HG03565 (cell line): ENCODE measurements around the gene SERPINC1.
"Not testable (repeated sequence)": the region's sequence is repeated elsewhere in the genome, so short reads cannot be mapped to it uniquely, and the experiment has no call there.

Experiments
- ATAC-seq: cut with Tn5 transposase; IDR thresholded peaks from one replicate; pipeline ENCODE4 v1.9.1; 2021; ENCODE audit warnings: mild to moderate bottlenecking, moderate library complexity; ENCODE audit not compliant: unreplicated experiment

The SERPINC1 gene

DNA sequence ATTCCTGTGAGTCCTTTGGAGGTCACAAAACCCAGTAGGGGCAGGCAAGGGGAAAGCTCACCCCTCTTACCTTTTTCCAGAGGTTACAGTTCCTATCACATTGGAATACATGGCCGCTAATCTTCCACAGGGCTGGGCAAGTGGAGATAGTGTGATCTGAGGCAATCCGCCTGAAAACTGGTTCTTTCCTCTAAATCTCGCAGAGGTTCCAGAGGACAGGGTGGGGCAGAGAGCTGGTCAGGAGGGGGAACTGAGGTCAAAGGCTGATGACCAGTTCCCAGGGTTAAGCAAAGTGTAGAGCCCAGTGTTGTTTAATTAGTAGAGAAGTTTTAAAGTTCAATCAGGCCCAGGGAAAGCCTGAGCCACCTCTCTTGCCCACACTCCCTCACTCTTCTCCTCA lies at the start of gene SERPINC1:
SERPINC1 (minus strand) TSS at position 179 of the 400 bp plus-strand sequence; CDS start at position 111, 68 bp downstream.
- ATAC-seq: no peak

DNA sequence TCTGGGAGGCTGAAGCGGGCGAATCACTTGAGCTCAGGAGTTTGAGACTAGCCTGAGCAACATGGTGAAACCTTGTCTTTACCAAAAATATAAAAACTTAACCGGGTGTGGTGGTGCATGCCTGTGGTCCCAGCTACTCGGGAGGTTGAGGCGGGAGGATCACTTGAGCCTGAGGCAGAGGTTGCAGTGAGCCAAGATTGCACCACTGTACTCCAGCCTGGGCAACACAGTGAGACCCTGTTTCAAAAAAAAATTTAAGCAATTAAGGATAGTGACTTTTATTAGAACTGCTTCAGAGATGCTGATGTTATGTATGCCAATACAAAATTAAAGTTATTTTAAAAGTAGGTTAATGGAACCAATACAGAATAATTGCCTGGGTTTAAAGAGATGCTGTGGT lies 48.8 kb upstream of the SERPINC1 start:
- not testable (repeated sequence) for ATAC-seq

DNA sequence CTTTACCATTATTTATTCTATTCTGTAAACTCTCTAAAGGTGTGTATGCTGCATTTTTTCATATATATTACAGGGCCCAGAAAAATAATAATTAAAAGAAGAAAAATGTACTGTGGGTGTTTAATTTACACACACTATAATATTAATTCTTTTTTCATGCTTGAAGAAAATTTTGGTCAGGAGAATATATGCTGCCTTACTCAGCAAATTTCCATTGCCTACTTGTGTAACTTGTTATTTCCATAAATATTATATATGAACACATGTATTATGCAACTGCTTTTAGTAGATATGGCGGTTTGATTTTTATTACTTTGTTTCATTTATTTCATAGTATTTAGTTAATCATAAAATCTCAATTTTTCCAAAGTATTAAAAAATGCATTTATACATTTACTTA lies 46.4 kb upstream of the SERPINC1 start:
- ATAC-seq: no peak

DNA sequence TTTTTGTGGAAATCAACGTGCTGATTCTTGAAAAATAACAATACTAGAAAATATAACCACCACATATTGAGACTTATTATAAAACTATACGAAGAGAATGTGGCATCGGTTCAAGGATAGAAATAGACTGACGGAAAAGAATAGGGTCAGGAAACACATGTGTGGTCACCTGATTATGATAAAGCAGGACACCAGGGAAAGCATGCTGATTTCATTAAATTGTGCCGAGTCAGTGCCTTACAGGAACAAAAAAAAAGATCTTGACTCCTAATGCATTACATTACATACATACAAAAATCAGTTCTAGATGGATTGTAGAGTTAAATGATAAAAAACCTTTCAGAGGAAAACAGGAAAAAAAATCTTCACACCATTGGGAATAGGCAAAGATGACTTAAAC lies 43.5 kb upstream of the SERPINC1 start:
- no peak for ATAC-seq

DNA sequence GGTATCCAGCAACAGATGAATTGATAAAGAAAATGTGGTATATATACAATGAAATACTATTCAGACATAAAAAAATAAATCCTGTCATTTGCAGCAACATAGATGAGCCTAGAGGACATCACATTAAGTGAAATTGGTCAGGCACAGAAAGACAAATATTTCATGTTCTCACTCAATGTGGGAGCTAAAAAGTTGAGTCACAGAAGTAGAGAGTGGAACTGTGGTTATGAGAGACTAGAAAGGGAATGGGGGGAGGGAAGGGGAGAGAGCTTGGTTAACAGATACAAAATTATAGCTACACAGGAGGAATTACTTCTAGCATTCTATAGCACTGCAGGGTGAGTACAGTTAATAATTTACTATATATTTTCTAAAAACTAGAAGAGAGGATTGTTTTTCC lies 37.1 kb upstream of the SERPINC1 start:
- no peak for ATAC-seq

DNA sequence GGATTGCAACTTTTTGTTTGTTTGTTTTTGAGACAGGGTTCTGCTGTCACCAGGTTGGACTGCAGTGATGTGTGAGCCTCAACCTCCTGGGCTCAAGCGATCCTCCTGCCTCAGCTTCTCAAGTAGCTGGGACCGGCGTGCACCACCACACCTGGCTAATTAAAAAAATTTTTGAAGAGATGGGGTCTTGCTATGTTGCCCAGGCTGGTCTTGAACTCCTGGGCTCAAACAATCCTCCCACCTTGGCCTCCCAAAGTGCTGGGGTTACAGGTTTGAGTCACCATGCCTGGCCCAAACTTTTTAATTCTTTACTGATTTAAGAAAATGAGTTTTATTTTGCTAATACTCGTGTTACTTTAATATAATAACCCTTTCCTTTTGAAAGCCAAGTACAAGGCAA lies 31.5 kb upstream of the SERPINC1 start:
- ATAC-seq: no peak

DNA sequence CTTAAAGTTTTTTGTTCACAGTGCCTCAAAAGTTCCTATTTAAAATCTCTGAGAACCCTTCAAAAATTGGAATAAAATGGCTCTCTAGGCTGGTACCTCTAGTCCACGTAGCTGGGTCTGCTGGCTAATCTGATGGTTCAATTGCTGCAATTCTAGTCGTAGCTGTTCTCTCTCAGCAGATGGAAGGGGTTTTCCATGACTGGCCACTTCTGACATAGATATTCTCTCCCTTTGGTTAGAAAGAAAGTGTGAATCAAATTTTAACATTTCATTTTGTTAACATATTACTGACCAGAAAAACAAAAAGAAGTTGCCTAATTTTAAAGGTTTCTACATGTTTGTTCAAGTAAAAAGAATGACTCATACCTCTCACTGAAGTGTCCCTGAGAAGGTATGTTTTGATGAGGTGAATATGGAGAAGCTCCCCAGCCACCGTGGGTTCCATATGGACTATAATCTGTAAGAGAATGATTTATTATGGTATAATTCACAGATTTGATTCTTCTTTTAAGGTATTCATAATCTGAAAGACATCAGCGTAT lies 29.3 kb upstream of the SERPINC1 start:
- ATAC-seq: no peak

DNA sequence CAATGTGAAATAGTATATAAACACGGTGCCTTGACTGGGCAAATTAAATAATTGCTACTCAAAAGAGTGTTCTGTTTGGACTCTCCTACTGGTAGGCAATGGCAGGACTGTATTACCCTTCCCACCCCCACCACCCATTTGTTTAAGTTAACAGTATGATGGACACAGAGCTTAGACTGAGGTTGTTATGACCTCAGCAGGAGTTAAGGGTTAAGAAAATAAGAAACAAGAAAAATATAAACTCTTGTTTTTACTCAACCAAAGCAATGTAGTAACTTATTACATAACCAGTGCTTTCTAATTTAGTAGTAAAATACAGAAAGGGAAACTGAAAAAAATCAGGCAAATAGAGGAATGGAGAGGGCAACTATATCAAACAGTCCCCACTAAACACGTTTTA lies 19.9 kb upstream of the SERPINC1 start:
- ATAC-seq: no peak

DNA sequence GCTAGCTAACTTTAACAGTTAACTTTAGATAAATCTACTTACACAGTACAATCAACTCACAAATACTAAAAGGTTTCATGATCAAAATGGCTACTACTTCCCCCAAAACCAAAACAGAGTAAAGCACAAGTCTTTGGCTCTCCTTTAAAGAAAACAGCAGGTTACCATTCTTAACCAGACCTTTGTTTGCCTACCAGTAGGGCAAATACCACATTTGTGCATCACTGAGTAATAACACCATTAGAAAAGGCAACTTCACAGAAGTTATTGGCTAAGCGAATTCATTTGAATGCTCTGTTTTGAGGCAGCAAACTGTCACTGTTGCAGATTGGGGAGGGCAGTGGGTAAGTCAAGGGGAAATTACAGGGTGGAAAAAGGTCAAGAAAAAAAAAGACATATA lies 17.3 kb upstream of the SERPINC1 start:
- ATAC-seq: no peak

DNA sequence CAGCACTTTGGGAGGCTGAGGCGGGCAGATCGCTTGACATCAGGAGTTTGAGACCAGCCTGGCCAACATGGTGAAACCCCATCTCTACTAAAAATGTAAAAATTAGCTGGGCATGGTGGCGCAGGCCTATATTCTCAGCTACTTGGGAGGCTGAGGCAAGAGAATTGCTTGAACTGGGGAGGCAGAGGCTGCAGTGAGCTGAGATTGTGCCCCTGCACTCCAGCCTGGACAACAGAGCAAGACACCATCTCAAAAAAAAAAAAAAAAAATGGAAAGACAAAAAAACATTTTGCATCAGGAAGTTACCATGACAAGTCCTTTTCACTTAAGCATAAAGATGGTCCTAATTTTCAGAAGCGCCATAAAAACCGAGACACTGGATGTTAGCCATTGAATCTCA lies 13.4 kb upstream of the SERPINC1 start:
- ATAC-seq: not testable (repeated sequence)

DNA sequence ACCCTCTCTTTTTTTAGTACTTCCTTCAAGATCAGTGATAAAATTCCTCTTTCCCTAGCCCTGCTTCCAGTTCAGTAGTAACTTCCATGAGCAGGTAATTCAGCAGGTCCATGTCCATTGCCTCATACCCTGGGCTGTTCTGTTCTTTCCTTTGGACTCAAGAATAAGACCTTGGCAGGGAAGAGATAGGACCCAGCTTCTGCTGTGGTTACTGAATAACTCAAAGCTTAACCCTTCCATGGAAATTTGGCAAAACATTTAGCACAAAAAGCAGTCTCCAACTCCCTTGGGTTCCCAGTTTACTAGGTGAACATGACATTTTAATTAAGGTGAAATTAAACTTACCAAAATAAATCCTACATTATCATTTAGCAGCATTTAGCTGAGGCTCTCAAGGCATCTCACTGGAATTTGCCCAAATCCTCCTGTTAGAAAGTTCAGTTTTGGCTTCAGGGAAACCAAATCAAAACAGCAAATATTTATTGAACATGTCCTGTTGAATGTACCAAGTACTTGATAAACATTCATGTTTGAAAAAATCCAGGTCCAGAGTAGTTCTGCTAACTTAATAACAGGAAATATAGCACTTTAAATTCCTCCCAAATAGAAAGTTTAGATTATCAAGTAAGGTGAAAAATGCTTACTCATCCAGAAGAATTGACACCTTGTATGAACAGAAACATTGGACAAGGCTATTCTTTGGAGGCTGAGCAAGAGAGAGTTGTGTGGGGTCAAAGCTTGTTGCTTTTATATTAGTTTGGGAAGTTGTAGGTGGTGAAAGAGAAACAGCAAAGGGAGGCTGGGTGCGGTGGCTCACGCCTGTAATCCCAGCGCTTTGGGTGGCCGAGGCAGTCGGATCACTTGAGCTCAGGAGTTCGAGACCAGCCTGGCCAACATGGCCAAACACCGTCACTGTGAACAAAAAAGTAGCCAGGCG lies 8.4 kb upstream of the SERPINC1 start:
- no peak for ATAC-seq

DNA sequence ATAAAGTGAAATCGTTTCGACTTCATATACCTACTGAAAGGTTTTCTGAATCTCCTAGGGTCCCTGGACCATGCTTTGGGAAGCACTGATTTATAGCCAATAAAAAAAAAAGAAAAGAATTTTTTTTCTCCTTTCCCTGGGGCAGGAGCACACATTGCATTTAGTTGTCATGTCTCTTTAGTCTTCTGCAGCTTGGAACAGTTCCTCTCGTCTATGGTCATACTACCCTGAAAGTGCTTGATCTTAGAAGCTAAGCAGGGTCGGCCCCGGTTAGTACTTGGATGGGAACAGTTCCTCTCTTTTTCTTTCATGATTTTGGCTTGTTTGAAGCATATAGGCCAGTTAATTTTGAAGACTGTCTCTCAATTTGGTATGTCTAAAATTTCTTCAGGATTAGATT lies 3.7 kb upstream of the SERPINC1 start:
- no peak for ATAC-seq

DNA sequence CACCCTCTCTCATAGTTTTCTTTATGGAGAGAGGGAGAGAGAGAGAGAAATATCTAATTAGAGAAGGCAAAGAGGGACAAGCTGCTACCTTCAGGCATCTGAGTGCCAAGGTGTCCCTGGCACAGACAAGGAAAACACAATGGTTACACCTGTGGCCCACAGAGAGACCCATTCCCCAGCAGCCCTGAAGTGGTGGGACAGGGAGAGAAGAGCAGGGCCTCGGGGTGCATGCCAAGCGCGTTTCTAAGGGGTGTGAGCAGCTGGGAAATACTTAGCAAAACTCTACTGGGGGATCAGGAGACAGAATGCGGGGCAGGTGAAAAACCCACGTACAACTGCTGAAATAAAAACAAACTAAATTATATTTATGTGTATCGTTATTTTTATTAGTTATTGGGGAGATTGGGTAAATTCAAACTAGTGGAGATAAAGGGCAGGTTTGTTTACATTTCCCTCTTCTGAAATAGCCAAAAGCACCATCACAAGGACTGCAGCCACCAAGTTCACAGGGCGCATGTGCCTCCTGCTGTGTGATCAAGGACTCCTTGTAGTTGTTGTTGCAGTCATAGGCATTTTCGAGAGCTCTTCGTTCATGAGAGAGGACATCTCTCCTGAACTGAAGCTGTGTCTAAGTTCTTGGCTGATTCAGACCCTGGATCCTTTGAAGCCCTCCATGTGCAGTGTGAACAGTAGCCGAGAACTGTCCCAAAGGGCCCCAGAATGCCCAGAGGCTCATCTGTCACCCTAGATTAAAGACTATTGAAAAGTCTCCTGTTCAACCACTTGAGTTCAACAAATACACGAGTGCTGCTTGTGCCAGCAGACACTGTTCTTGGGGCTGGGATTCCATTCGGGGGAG lies 737 bp upstream of the SERPINC1 start:
- ATAC-seq: no peak

DNA sequence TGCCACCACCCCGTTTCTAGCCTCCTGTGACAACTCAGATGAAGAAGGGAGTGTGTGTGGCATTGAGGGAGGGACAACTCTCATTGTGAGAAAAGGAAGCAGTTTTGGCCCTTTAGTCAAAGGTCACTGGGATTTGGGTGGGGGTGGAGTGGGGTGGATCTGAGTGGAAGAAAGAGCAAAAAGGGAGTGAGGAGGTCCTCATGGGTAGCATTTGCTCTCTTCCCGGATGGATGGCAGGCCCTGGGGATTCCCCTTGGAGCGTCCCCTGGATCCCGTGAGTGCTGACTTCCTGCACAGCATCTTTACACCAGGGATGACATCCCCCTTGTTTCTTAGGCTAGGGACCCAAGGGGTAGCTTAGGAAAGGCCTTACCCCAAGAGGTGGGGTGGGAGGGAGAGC lies 460 bp downstream of the SERPINC1 start:
- ATAC-seq: no peak

DNA sequence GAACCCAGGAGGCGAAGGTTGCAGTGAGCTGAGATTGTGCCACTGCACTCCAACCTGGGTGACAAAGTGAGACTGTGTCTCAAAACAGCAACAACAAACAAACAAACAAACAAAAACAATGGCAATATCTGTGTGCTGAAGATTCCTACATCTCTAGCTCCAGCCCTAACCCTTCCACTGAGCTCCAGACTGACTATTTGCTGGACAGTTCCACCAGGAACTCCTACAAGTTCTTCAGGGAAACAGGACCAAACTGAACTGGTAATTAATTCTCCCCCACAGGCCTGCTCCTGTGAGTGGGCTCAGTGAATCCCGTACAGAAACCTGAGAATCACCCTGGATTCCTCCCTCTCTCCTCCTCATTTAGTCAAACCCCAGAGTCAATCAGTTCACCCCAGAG lies 1.5 kb downstream of the SERPINC1 start:
- ATAC-seq: no peak

DNA sequence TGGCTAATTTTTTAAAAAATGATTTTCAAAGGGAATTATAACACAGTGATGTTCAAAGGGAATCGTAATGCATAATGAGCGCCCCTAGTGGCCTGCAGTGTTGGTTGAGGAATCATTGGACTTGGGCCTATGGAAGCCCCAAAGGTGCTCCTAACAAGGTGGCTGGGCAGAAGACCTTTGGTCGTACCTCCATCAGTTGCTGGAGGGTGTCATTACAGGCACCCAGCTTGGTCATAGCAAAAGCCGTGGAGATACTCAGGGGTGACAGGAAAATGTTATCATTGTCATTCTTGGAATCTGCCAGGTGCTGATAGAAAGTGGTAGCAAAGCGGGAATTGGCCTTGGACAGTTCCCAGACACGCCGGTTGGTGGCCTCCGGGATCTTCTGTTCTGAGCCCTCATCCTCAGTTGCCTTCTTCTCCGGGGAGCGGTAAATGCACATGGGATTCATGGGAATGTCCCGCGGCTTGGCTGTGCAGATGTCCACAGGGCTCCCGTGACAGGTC lies 2.7 kb downstream of the SERPINC1 start:
- ATAC-seq: no peak

DNA sequence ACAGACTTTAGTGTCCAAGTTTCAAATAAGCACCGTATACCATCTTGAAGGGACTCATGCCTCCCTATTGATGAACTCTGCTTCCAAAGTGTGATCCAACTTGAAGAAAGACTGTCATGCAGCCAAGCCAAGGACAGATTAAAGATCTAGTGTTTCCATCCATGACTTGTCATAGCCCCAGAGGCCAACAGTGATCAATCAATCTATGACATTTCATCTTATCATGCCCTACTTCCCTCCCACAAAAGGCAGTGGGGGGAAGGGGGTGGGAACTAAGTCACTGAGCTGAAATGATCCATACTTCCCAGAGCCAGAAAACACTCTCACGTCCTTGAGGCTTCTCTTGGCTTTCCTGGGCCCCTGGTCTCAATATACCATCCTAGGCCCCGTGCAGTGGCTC lies 4.0 kb downstream of the SERPINC1 start:
- no peak for ATAC-seq

DNA sequence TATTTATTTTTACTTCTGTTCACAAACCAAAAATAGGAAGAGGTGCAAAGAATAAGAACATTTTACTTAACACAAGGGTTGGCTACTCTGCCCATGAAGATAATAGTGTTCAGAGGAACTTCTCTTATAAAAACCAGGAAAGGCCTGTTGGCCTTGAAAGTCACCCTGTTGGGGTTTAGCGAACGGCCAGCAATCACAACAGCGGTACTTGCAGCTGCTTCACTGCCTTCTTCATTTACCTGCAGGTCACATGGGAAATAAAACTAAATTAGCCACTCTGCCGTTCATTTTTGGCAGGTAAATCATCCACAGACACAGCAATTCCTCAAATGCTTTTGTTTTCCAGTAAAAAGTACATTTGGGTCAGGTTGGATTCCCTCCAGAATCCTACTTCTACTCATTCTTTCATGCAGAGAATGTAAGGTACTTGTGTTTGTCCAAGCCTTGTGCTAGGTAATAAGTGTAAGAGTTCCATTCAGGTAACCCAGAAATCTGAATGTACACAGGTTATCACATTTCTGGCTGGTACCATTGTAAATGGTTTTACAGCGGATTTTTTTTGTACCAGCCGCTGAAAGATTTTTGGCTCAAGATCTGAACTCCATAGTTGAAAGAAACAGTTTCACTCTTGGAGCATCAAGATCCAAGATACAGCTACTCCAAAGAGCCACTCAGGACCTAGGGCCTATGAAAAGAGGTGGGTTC lies 13.1 kb downstream of the SERPINC1 start:
- no peak for ATAC-seq

DNA sequence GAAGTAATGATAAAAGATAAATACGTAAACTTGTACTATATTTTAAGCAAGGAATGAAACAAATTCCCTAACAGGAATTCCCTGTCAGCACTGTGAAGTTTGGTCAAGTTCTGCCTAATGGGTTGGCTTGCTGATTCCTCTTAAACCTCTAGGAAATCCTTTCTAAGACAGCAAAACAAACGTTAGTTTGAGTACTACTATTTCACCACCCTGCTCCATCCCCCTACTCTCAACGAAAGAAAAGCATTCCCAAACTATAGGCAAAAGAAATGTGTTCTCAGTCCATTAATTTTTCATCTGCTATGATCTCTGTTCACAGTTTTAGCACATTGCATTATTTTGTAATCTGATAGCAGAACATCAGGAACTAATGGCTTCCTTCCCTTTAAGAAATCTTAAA lies 16.1 kb downstream of the SERPINC1 start:
- no peak for ATAC-seq

DNA sequence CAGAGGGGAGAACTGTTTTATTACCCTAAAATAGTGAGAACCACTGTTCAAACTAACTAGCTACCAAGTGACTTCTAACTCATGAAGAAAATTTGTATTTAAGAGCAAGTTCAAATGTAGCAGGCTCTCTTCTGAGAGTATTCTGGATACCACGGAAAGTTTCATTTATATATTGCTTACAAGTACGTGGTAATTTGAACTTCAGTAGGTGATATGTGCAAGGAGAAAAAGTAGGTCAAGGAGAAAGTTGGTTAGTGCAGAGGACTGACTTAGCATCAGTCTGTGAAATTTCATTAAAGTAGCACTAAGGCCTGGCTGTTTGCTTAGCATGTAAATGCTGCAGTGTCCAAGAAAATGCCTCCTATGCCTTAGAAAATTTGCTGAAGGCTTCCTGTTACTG lies 16.7 kb downstream of the SERPINC1 start:
- no peak for ATAC-seq

DNA sequence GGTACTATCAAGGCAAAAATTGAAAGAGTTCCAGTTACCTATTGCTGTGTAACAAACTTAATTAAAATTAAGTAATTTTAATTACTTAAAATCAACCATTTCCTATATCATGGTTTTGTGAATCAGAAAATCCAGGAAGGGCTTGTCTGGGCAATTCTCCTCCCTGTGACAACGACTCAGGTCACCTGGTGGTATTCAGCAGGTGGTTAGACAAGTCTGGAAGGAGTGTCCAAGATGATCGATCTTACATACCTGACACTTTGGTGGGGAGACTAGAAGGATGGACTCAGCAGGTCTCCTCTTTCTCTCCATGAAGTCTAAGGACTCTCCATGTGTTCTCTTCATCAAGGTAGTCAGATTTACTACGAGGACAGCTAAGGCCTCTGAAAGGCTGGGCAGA lies 22.9 kb downstream of the SERPINC1 start:
- no peak for ATAC-seq
